PC-9 (cell line): ENCODE results near the gene SNX8.

ENCODE experiments used
- CTCF ChIP-seq: fragments of 200-600 bp; sonication (generic); conservative IDR thresholded peaks from 2 replicates; pipeline ENCODE4 v1.6.1; 2017; ENCODE audit warnings: mixed run types, antibody characterized with exemption, mild to moderate bottlenecking, moderate library complexity
- EZH2 ChIP-seq: fragments of 200-600 bp; sonication (generic); IDR thresholded peaks from 2 replicates; pipeline ENCODE4 v1.8.0; 2017; ENCODE audit warnings: antibody characterized with exemption, low read depth

- TF ChIP-seq EZH2 (no peak), CTCF (no peak)
Measured at GRCh38 chr7:2280424-2280823, 33.8 kb downstream of the SNX8 start.
